ENCODE data around the gene STK32C.
A peak's percentile ranks its signal among the peaks of the same experiment; 100 is the strongest.
"Not testable (repeated sequence)": the region's sequence is repeated elsewhere in the genome, so short reads cannot be mapped to it uniquely, and the experiment has no call there.

The STK32C gene

DNA sequence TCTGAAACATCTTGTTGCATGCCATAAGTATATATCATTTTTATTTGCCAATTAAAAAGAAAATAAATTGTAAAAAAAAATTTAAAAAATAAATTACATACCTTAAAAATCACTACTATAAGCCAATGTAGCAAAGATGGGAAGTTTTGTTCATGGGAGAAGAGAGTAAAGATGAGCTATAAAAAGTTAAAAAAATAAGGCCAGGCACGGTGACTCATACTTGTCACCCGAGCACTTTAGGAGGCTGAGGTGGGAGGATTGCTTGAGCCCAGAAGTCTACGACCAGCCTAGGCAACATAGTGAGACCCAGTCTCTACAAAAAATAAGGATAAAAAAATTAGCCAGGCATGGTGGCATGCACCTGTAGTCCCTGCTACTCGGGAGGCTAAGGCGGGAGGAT, 8.4 kb upstream of the STK32C start:
- DNase-seq, result no peak

- not testable (repeated sequence) for DNase-seq
Measured at GRCh38 chr10:132314881-132315280, 7.1 kb upstream of the STK32C start.

DNA sequence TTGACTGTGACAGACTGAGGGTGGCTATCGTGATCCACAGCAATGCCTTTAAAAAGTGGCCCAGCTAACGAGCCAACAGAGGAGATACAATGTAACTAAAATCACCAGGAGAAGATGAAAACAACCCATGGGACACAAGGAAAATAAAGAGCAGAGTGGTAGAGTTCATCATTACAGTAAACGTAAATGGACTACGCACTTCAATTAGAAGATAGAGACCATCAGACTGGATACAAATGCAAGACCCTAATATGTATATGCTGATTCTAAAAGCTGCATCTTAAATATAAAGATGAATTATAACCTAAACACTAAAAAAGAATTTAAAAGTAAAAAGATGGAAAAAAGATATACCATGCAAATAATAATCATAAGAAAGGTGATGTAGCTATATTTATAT, 6.6 kb upstream of the STK32C start:
- no peak for DNase-seq

DNA sequence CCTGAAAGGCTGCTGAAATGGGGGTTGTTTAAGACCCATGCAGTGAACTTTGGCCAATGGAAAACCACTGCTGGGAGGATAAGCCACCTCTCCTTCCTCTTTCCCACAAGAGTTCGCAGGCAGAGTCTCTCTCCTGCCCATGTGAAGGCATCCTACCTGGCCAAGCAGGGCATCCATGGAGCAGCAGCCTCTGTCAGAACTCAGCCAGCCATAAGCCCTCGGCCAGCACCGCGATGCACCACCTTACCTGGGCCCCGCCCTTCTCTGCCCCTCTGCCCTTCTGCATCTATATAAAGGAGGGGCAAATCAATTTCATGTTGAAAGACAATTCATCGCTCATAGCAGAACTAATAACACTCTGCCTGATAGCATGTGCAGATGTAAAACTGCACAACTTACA, 6.1 kb upstream of the STK32C start:
- no peak for DNase-seq

GRCh38 chr10:132313305-132313704, 5.6 kb upstream of the STK32C start:
- no peak for DNase-seq

GRCh38 chr10:132311338-132311939, 3.7 kb upstream of the STK32C start:
- peak; percentile 35 for DNase-seq

GRCh38 chr10:132310701-132311337, 3.1 kb upstream of the STK32C start:
- no peak for DNase-seq

GRCh38 chr10:132309879-132310591, 2.3 kb upstream of the STK32C start:
- DNase-seq, result no peak

DNA sequence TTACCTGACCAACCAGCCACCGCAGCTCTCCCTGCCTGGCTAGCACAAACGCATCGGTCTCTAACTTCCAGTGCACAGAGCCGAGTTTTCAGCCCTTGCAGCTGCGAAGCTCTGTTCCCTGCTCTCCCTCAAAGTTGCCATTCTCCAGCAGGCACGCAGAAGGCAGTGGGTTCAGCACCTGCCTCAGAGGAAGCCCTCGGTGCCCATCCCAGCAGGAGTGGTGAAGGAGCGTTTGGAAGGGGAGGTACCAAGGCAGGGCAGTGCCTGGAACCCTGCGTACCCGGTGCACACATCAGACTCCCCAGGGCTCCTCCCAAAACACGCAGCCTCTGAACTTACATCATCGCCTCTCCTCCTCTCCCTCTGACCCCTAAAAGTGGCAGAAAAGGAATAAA, 1.7 kb upstream of the STK32C start:
- no peak for DNase-seq

- DNase-seq, result no peak
Measured at GRCh38 chr10:132308587-132309470, 1.1 kb upstream of the STK32C start.

DNA sequence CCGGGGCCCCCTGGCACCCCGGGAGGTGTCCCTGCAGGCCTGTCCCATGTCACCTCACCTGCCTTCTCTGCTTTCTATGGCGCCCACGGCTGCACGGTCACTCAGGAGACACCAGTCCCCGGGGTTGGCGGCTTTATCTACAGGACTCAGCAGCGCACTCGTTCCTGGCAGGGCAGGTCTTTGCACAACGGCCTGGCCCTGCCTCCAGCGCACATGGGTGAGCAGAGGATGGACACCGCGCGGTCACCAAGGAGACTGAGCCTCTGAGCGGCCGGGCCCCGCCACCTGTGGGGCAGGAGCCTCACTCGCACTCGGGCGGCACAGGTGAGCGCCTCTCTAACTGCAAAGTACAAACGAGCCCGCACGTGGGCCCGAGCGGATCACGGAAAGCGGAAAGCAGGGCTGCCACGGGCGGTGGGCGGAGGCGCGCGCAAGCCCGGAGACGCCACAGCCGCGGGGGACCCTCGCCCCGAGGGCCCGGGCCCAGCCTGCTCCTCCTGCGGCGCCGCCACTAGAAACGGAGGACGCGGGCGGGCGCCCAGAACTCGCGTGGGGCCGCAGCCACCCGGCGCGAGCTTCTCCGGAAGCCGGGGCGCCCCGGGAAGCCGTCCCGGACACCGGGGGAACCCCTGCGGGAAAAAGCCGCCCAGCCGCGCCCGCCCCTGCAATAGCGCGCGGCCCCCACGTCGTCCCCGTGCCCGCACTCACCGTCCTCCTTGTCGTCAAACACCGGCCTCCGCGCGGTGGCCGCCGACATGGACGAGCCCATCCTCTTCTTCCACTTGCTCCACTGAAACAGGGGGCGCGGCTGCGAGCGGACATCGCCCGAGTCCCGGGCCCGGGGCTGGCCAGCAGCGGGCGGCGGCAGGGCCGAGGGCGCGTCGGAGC, 642 bp downstream of the STK32C start:
- DNase-seq, result peak; percentile 67

GRCh38 chr10:132306343-132306685, 1.4 kb downstream of the STK32C start:
- DNase-seq, result no peak

- no peak for DNase-seq
Measured at GRCh38 chr10:132305654-132306342, 2.0 kb downstream of the STK32C start.

DNA sequence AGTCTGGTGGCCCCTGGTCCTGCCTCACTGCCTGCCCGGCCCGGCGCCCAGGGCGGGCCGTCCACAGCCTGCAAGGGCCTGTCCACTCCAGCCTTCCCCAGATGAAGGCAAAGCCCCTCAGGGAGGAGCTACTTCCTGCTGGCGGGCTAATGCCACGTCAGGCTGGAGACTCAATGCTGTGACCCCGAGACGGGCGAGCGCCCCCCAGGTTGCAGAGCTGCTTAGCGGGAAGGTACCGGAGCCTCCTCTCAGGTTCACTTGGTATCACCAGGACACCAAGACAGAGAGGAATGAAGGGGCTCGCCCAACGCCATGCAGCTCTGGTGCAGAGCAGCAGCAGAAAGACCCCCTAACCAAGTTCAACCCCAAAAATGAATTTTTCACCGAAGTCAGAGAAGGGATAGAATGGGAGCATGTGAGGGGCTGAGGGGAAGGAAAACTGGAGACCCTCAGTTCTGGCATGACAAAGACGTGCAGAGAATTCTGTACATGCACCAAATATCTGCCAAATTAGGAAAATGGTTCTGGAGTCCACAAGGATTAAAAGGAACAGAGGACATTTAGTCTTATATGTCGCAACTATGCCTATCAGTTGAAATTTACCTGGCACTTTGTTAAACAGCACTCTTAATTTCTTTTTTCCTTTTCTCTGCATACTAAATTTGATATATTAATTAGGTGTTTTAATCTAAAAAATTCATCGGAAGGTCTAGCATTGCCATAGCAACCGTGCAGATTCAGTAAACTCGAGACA, 2.8 kb downstream of the STK32C start:
- DNase-seq, result no peak

DNA sequence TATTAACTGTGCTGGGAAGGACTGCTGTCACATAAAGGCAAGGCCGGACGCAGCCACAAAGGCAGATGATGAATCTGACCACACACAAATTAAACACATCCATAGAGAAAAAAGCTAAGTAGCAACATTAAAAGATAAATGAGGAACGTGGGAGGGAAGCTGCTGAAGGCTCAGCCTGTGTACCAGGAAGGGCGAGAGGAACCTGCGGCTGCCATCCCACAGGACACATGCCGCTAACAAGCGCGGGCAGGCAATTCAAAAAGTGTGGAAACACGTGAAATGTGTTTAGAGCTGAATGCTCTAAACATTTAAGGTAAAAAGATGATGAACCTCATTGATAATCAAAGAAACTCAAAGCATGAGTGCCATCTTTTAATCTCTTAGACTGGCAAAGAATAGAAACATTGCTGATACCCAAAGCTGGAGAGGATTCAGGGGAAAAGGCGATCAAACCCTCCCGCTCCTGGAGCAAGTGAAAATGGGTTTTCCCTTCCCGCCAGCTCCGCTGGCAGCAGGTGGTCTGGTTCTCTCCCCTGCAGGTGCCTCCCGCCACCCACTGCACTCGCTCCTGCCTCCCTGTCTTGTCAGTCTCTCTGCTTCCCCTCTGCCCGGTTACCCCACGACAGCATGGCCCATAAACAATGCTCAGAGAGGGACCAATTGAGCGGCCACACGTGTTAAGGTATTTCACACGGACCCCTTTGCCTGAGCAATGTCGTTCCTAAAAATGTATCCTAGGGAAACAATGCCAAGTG, 4.2 kb downstream of the STK32C start:
- DNase-seq, result no peak

- DNase-seq, result no peak
Measured at GRCh38 chr10:132302421-132303310, 5.1 kb downstream of the STK32C start.

- DNase-seq, result no peak
Measured at GRCh38 chr10:132301371-132302330, 6.1 kb downstream of the STK32C start.

DNA sequence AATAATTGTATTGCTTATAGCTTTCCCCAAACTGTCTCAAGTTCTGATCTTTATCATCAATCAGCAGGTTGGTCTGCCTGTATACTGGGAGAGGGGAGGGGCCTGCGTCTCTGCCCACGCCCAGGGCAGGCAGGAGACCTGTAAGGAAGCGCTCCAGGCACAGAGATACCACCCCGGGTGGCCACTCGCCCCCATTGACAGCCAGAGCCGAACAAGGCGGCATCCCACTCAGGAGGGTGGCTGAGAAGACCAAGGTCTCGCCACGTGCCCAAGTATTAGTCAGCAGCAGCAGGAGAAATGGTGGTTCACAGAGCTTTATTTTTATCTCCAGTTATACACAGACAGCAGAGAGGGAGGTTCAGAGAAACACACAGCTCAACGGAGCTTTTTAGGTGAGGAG, 7.2 kb downstream of the STK32C start:
- DNase-seq, result no peak
